Inflammatory macrophage treated with lipopolysaccharide for 1 hour (primary cell): ENCODE measurements around the gene SORBS1.
"Not testable (repeated sequence)": the region's sequence is repeated elsewhere in the genome, so short reads cannot be mapped to it uniquely, and the experiment has no call there.

Source experiments
- DNase-seq, 2 donors: peaks; one replicate each; pipeline ENCODE4 v3.0.0-alpha.2; 2020 to 2022

Gene SORBS1

GRCh38 chr10:95480102-95480900 is 80.9 kb downstream of the SORBS1 start:
- DNase-seq: no peak

DNA sequence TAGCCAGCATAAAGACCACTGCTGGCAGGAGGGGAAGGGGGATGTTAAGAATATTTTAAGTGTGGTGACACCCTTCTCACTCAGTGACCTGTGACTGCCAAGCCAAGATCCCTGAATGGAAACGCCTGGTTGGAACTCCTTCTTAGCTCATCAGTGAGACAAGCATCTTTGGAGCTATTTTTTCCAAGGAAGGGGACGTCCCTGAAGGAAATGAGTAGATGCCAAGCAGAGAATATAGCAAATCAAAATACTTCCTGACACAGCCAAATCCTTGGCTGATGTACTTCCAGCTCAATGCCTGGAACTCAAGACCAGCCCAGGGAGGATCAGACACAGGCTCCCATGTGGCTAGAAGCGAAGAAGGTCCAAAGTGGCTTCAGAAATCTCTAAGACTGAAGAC is 82.2 kb downstream of the SORBS1 start:
- no peak for DNase-seq

GRCh38 chr10:95478185-95478584 is 83.0 kb downstream of the SORBS1 start:
- DNase-seq: no peak

GRCh38 chr10:95477175-95477520 is 84.0 kb downstream of the SORBS1 start:
- DNase-seq: no peak

GRCh38 chr10:95476469-95477174 is 84.5 kb downstream of the SORBS1 start:
- DNase-seq: no peak

DNA sequence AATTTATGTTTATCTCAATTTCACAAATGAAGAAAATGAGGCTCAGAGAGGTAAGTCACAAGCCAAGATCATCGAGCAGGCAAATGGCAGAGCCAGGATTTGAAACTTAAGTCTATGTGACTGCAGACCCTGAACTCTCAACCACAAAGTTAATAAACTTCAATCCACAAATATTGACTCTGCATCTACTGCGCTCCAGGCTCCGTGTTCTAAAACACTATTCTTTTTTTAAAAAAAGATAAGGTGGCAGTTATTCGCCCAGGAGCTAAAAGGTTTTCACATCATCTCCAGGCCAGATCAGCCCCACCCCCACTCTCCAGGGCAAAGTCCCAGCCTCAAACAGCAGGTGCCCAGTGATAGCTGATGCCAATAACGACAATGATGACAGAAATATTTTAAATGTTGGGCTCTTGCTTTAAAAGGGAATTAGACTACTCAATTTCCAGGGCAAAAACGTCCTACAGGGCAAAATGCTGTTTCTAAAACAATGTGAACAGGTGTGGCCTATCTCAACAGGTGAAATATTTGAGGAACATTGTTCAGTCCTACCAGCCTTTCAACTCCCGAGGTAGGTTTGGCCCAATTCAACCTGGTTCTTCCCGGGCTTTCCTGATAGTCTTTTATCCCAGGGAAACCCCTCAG is 85.2 kb downstream of the SORBS1 start:
- DNase-seq: no peak

DNA sequence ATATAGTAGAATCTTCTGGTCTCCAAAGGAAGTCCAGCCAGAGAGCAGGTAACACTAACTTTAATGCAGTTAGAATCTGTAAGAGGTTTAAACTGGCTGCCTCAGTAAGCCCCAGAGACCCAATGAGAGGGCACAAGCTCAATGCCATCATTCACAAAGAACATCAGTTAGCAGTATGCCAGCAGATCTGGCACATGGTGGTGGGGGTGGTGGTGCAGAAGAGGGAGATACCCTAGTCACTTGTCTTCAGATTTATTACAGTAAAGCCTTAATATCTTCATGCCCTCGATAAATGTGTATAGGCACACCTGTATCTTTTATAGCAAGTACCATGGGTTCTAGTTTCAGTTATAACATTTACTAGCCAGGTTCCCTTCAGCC is 86.2 kb downstream of the SORBS1 start:
- DNase-seq: no peak

DNA sequence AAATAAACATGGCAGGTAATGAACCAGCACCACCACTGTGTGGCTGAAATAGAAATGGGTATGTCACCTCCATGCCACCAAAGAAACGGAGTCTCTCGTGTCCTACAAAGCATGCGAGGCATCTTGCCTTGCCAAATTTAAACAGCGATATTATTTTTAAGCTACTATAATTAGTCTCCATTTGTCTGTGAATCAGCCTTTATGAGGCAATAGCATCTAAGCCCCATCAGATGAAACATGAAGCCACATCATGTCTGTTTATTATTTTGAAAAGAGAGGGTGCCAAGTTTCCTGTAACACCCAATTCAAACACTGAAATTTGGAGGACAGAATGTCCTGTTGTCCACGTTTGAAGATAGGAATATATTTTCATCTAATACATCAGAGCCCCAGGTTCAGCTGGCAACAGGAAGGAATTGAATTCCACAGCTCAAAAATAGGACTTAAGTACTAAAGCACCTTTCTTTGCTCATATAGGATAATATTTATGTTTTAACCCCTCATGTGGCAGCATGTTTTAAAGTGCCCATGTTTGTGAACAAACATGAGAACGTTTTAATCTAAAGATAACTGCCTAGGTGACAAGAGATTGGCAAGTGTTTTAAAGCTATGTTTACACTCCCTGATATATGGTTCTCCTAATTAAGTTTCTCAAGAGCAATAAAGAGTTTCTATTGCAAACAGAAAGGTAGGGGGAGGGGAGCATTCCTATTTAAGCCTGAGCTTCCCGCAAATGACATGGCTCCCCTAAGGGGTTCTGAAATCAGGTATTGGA is 86.8 kb downstream of the SORBS1 start:
- DNase-seq: no peak

DNA sequence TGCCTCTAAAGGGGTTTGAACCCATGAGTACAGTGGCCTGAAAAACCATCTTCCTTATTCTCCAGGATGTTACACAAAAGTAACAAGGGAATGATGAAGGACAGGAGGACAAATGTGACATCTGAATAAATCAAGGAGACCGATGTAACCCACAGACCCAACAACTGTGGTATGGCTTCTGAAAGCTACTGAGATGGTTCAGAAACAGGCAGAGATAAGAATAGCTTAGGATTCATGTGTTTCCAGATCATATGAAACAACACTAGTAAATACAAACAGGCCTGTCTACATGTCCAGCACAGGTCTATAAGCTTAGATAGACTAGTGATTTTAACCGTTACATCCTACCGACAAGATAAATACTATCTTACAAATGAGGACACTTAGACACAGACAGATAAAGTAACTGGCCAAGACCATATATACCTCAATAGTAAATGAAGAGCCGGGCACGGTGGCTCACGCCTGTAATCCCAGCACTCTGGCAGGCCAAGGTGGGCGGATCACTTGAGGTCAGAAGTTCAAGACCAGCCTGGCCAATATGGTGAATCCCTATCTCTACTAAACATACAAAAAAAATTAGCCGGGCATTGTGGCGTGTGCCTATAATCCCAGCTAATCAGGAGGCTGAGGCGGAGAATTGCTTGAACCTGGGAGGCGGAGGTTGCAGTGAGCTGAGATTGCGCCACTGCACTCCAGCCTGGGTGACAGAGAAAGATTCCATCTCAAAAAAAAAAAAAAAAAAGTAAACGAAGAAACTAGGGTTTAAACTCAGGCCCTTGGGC is 88.7 kb downstream of the SORBS1 start:
- DNase-seq: no peak

- DNase-seq: no peak
Observed at GRCh38 chr10:95469676-95470075, 91.5 kb downstream of the SORBS1 start.

DNA sequence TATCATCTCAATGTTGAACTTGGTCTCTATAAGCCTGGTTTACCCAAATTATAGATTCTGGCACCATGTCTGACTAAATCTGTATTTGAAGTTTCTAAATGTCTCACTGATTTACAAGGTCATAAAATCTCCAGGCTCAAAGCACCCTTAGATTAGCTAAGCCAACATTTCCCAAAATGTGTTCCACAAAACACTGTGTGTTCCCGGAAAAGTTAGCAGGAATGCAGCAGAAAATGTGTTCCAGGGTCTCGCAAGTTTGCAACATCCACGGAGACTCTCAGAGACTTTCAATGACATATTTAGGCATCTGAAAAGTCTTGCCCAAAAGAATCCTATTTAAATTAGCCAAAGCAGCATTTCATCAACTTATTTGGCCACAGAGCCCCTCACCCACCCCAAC is 91.9 kb downstream of the SORBS1 start:
- no peak for DNase-seq

- not testable (repeated sequence) for DNase-seq
Observed at GRCh38 chr10:95467642-95468041, 93.5 kb downstream of the SORBS1 start.

- DNase-seq: no peak
Observed at GRCh38 chr10:95467162-95467599, 94.0 kb downstream of the SORBS1 start.

GRCh38 chr10:95466436-95466835 is 94.7 kb downstream of the SORBS1 start:
- DNase-seq: no peak

DNA sequence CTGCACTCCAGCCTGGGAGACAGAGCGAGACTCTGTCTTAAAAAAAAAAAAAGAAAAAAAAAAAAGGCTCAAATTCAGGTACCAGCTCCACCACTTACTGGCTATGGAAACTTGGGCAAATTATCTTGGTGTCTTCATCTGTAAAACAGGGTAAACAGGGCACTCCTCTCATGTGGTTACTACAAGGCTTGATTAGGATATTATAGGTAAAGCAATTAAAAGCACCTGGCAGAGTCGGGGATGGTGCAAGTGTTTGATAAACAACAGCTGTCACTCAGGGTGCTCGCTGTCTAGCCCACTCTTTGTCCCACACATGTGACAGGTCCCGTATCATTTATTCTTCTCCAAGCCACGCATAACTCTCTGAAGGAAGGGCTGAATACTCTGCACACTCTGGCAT is 96.9 kb downstream of the SORBS1 start:
- no peak for DNase-seq

- DNase-seq: no peak
Observed at GRCh38 chr10:95462740-95463667, 98.2 kb downstream of the SORBS1 start.

DNA sequence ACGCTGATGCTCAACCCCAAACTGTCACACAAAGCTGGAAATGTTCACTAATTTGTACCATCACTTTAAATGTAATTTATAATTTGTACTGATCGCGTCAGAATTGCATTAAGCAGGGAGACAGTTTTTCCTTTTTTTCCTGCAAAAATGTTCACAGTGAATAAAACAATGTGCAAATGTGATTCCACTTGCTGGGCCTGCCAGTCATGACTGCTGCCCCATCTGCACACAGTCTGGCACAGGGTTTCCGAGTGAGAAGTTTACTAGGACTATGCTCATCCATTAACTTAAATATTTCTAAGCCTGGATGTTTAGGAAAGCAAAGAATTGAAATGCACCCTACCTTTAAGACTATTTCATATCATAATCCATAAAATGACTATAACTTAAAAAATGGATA is 99.6 kb downstream of the SORBS1 start:
- DNase-seq: no peak

DNA sequence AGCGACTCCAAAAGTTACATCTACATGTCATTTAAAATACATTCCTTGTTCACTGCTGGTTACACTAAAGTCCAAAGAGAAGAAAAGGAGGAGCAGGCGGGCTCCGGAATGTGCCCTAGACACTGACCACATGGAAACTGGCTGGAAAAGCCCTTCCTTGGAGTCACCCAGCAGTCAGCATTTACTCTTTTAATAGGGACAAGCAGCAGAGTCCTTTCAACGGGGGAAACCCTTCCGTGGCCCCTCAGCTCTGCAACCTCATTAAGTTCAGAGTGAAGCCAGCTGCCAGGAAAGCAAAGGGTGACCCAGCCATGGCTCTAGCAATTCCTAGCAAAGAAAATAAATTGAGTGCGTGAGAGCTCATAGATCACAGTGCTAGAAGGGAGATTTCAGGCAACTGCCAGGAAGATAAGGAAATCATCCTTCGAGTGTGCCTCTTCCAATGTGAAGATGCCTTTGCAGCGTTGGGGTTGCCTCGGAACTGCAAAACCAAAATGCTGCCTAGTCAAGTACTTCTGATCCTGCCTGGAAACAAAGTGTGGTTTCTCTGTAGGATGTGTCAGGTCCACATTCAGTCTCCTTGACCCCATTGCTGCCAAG is 101.6 kb downstream of the SORBS1 start:
- DNase-seq: no peak

DNA sequence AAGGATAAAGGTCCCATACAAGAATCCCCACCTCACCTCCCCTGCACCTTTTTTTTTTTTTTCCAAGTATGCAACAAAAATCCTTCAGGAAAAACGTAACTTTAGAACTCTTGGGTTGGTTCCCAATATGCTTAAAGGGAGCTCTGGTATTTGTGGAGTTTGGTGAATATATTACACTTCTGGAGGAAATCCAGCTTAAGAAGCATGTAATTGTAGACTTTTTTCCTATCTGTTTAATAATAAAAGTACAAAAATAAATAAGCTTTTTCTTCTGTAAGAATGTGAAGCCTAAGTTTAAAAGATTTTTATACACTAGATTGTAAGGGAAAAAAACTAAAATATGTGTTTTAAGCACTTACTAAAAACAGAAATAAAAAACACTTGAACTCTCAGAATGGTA is 102.3 kb downstream of the SORBS1 start:
- DNase-seq: no peak

DNA sequence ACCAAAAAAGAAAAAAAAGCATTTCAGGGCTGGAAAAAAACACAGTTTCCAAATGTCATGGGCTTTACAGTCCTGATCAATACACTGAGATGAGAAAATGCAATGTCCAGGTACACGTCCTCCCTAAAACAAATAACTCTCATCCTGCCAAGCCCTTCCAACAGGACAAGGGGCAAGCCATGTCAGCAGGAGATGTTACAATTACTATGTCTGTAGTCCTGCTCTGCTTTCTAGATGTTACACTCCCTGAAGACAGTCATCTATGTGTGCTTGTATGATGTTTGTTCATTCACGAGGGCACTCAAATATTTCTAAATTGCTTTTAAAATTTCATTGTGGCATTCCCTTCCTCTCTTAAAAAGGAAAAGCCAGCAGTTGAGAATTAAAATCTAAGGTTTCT is 103.2 kb downstream of the SORBS1 start:
- no peak for DNase-seq

- DNase-seq: no peak
Observed at GRCh38 chr10:95457319-95457886, 103.8 kb downstream of the SORBS1 start.
